HG03457 (cell line): ENCODE measurements around the gene DNAJA1.
A peak's percentile ranks its signal among the peaks of the same experiment; 100 is the strongest.
"Not testable (repeated sequence)": the region's sequence is repeated elsewhere in the genome, so short reads cannot be mapped to it uniquely, and the experiment has no call there.

Experiments used
- ATAC-seq: cut with Tn5 transposase; IDR thresholded peaks from one replicate; pipeline ENCODE4 v1.9.1; 2021; ENCODE audit warnings: moderate number of reproducible peaks; ENCODE audit not compliant: unreplicated experiment

The DNAJA1 gene

GRCh38 chr9:33024966-33025571, at the start of gene DNAJA1:
Gene DNAJA1 (plus strand): TSS chr9:33025273. CDS start chr9:33026485, 1,212 bp downstream.
- ATAC-seq, result peak; percentile 91

GRCh38 chr9:32978051-32978450, 47.0 kb upstream of the DNAJA1 start:
- no peak for ATAC-seq

- no peak for ATAC-seq
These were observed 38.1 kb upstream of the DNAJA1 start for GRCh38 chr9:32986971-32987370.

GRCh38 chr9:32989660-32990059, 35.4 kb upstream of the DNAJA1 start:
- no peak for ATAC-seq

- ATAC-seq, result no peak
These were observed 33.0 kb upstream of the DNAJA1 start for GRCh38 chr9:32991897-32992594.

GRCh38 chr9:32992595-32993238, 32.4 kb upstream of the DNAJA1 start:
- no peak for ATAC-seq

GRCh38 chr9:33000682-33001055, 24.4 kb upstream of the DNAJA1 start:
- not testable (repeated sequence) for ATAC-seq

GRCh38 chr9:33005335-33005734, 19.7 kb upstream of the DNAJA1 start:
- not testable (repeated sequence) for ATAC-seq

GRCh38 chr9:33007755-33008154, 17.3 kb upstream of the DNAJA1 start:
- ATAC-seq, result no peak

GRCh38 chr9:33011831-33012230, 13.2 kb upstream of the DNAJA1 start:
- ATAC-seq, result no peak

GRCh38 chr9:33012328-33013069, 12.6 kb upstream of the DNAJA1 start:
- ATAC-seq, result no peak

GRCh38 chr9:33013962-33014664, 11.0 kb upstream of the DNAJA1 start:
- ATAC-seq, result no peak

GRCh38 chr9:33014665-33015014, 10.4 kb upstream of the DNAJA1 start:
- no peak for ATAC-seq

GRCh38 chr9:33017283-33018041, 7.6 kb upstream of the DNAJA1 start:
- ATAC-seq, result peak; percentile 55

GRCh38 chr9:33019797-33020196, 5.3 kb upstream of the DNAJA1 start:
- ATAC-seq, result no peak

GRCh38 chr9:33022303-33022702, 2.8 kb upstream of the DNAJA1 start:
- no peak for ATAC-seq

GRCh38 chr9:33022755-33023154, 2.3 kb upstream of the DNAJA1 start:
- ATAC-seq, result no peak

- no peak for ATAC-seq
These were observed 1.4 kb upstream of the DNAJA1 start for GRCh38 chr9:33023661-33024060.

GRCh38 chr9:33024126-33024965, 727 bp upstream of the DNAJA1 start:
- ATAC-seq, result no peak
